Measurements from ENCODE around the gene NUTM2A. TPM values are rescaled to one million over a fixed set of nuclear protein-coding genes. Genes with fewer than 3 reads are reported as not detected.
A peak's percentile ranks its signal among the peaks of the same experiment; 100 is the strongest.
"Not testable (repeated sequence)": the region's sequence is repeated elsewhere in the genome, so short reads cannot be mapped to it uniquely, and the experiment has no call there.

The NUTM2A gene, protein sequence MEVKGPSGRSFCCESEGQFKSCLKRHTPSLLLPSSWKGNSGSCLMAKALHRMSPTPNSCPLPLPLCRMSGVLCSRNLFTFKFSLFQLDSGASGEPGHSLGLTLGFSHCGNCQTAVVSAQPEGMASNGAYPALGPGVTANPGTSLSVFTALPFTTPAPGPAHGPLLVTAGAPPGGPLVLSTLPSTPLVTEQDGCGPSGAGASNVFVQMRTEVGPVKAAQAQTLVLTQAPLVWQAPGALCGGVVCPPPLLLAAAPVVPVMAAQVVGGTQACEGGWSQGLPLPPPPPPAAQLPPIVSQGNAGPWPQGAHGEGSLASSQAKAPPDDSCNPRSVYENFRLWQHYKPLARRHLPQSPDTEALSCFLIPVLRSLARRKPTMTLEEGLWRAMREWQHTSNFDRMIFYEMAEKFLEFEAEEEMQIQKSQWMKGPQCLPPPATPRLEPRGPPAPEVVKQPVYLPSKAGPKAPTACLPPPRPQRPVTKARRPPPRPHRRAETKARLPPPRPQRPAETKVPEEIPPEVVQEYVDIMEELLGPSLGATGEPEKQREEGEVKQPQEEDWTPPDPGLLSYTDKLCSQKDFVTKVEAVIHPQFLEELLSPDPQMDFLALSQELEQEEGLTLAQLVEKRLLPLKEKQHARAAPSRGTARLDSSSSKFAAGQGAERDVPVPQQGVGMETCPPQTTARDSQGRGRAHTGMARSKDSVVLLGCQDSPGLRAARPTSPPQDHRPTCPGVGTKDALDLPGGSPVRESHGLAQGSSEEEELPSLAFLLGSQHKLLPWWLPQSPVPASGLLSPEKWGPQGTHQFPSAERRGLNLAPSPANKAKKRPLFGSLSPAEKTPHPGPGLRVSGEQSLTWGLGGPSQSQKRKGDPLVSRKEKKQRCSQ
- 0.17 and 0.24 TPM in 2 replicates for total RNA-seq (2014; rRNA removed; shearing (Covaris generic))

DNA sequence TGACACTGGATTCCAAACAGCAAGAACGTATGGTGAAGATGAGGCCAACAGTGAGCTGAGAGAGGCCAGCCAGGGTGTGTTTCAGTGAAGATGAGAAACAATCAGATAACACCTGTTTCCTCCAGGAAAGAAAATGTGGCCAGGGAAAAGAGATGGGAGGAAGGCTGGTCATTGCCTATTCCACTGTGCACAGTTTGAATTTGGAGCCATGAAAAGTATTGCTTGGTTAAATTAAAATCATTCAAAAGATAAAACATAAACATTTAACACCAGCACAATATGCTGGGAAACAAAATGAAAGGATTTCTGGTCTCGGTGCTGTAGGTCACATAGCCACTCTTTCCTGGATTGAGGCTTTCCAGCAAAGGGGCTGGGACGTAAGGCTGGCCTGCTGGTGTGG lies at the start of gene NUTM2A:
Gene NUTM2A, plus strand, starts transcription at position 301 of the 400 bp plus-strand sequence. CDS start 383 bp downstream, outside the sequence.
- not testable (repeated sequence) for DNase-seq (ENCODE audit: low read depth)

DNA sequence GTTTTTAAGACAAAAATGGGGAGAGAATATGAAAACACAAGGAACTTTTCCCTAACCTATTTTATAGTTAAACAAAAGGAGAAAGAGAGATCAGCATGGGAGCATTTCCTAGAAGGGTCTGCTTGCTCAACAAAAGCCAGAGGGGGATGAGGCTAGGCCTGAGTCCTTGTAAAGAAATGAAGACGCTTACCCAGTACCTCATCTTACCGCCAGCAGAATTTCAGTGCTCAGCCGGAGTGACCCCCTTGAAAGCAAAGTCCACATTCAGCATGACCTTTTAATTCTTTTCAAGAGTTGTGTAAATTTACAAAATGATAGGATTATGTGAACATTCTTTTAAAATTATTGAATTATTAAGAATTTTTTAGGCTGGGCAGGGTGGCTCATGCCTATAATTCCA lies 47.7 kb upstream of the NUTM2A start:
- DNase-seq (ENCODE audit: low read depth): not testable (repeated sequence)

DNA sequence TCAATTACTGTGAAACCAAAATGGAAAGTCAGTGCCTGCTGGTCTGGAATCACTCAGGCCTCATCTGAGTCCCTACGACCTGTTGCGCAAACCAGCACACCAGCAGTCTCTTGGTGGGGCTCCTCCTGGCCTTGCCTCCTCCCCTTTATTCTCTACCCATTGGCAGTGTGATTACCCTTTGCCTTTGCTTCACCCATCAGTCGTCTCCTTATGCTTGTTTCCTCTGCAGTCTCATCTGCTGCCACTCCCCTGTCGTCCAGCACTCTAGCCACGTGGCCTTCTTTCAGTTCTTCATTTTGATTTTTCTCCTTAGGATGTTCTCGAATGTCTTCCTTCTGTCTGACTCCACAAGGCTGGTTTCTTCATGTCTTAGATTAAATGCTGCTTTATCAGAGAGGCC lies 40.8 kb upstream of the NUTM2A start:
- DNase-seq (ENCODE audit: low read depth): not testable (repeated sequence)

DNA sequence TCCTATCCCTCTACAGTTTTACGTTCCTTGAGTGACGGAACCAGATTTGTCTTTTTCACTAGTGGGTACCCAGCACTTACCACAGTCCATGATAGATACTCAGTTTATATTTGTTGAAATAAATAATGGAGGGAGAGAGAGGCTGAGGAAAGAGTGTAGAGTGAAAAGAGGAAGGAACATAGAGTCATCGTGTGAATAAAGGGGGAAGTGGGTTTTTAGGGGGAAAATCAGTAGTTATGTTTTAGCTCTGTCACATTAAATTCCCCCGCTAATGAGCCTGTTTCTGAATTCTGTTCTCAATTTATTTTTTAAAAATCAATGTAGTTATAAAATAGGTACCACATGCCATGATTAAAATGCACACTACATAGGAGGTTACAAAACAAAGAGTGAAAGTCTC lies 39.2 kb upstream of the NUTM2A start:
- not testable (repeated sequence) for DNase-seq (ENCODE audit: low read depth)

DNA sequence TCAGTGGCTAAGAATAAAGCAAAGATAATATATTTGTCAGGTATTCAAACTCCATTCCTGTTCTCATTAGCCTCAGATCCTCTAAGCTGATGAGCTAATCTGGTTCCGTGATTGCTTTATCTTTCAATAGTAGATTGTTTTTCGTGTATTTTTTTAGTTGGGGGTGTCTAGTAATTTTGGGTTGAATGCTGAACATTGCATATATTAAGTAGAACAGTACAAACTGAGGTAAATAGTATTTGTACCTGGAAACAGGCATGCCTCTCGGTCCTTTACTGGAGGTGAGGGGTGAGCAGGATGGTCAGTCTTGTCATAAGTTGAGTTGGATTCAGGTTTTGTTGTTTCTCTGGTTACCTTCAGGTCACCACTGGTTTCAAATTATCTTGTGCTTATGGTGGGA lies 37.7 kb upstream of the NUTM2A start:
- not testable (repeated sequence) for DNase-seq (ENCODE audit: low read depth)

DNA sequence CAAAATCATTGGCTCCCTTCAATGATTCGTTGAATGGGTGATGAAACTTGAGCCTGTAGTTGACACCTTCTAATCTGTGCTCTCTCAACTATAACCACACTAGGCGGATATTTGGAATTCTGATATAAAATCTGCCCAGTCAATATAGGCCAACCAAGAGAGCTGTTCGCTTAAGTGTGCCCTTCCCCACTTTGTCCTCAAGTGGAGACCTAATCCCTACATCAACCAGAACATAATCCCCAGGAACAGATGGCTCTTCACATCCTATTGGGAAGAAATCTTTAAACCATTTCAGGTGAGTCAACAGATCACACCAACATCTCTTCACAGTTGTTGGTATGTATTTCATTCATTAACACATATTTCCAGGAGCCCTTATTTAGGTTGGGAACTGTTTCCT lies 33.4 kb upstream of the NUTM2A start:
- DNase-seq (ENCODE audit: low read depth): not testable (repeated sequence)

DNA sequence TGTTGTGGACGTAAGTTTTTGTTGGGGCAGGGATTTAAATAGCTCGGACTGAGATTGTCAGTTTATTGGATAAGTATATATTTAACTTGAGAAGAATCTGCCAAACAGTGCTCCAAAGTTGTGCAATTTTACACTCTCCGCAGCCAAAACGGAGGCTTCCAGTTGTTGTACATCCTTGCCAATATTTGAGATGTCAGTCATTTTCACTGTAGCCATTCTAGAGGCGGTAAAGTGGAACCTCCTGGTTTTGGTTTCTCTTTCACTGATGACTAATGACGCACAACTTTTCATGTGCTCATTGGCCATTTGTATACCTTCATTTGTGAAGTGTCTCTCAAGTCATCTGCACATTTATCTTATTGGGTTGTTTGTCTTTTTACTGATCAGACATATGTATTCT lies 24.3 kb upstream of the NUTM2A start:
- DNase-seq (ENCODE audit: low read depth): peak; percentile 71

DNA sequence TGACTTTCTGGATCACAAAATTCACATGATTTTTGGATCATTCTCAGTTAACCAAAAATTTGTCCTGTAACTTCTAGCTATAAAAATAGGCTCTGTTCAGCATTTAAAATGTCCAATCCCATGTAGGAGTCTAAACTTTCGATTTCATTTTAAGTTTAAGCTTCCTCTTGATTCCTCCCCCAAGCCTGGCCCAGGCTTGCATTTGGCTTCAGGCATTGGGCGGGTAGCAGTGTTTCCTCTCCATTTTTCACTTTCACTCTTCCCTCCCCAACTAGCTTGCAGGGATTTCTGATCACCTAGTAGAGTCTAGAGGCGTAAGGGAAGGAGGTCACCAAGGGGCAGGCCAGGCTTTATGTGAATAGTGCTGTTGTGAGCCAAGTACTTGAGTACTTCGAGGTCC lies 20.4 kb upstream of the NUTM2A start:
- DNase-seq (ENCODE audit: low read depth): not testable (repeated sequence)

DNA sequence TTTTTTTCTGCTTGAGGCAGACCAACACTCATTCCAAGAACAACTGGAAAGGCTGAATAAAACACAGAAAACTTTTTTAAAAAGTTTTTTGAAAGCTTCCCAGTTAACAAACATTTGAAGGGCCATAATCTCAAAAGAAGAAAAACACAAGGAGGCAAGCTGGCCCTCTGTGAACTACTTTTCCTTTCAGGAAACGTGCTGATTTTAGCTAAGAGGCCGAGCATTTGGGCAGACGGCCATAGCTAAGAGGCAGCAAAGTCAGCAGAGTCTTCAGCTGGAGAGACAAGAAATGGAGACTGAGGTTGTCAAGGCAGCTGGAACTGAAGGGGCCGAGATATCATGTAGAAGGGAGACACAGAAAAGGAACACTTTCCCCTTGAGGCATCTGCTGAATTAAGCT lies 18.3 kb upstream of the NUTM2A start:
- DNase-seq (ENCODE audit: low read depth): not testable (repeated sequence)

DNA sequence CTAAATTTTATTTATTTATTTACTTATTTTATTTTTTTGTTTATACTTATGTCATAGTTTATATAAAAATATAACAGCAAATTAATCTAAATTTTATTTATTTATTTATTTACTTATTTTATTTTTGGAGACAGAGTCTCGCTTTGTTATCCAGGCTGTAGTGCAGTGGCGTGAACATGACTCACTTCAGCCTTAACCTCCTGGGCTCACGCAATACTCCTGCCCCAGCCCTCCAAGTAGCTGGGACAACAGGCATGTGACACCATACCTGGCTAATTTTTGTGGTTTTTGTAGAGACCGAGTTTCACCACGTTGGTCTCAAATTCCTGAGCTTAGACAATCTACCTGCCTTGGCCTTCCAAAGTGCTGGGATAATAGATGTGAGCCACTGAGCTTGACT lies 14.9 kb upstream of the NUTM2A start:
- peak; percentile 17 for DNase-seq (ENCODE audit: low read depth)

DNA sequence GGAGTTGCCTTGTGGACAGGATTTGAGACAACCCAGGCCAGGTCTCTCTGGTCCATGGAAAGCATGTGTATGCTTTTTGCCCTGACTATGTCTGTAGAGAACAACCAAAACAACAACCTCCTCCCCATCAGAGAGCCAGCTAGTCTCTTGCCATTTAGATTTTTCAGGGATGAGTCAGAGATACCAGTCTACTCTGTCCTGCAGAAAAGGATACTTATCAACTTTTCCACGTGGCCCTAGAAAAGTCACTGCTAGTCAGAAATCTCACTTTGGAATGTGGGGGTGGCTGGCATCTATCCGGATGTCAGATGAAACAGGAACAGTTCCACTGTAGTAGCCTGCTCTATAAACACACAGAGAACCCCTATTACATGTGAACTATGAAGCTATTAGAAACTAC lies 13.4 kb upstream of the NUTM2A start:
- DNase-seq (ENCODE audit: low read depth): peak; percentile 5

DNA sequence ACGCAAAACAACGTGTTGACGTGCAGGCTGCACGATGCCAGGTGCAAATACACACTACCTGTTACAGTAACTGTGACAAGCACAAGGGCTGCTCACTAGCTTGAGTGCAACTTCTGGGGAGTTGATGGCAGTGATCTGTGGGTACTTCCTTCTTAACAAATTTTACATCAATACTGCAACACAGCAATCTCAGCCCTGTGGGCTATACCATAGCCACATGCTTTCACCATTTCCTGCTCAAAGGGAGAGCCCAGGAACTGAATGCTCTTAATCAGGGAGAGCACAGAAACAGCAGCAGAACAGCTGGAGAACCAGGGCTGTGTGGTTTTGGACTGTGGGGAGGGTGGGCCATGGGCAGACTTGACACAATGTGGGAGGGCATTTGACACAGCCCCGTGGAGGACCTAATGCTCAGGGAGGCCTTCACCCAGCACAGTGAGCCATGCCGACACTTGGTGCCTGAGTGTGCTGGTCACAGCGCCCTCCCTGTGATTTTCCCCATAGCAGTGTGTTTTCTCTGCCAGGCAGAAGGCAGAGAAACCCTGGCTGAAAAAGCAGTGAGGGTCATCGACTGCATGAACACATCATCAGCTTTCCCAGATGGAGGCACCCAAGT lies 12.0 kb upstream of the NUTM2A start:
- DNase-seq (ENCODE audit: low read depth): not testable (repeated sequence)

DNA sequence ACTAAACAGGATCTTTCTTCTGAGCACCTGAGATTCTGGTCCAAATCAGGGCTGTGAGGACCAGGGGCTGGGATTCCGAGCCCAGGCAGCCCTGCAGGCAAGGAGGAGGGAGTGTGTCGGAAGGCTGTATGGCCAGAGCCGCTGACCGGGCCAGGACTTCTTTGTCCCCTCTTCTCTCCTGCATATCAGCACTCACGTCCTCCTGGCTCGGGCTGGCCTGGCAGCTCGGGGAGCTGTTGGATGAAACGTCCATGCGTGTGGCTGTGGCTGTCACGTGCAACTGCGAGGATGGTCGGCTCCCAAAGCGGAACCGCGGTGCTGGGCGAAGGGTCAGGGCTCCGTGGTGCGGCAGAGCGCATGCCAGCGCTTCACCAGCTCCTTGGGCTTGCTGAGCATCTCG lies 11.4 kb upstream of the NUTM2A start:
- DNase-seq (ENCODE audit: low read depth): not testable (repeated sequence)

DNA sequence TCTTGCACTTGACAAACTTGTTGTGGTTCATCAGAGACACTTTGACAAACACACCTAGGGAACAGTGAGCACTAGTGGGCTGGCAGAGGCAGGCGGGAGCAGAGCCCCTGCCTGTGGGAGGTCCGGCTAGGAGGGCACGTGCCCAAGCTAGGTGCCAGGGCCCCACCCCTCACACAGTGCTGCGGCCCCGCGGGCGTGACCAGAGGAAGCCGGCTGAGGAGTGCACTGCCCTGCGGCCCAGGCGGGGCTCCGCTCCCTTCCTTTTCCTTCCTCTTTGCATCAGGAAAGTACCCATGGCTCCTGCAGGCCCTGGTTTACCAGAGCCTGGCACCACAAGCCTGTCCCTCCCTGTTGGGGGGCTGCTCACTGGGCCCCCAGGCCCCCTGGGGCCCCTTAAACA lies 9.1 kb upstream of the NUTM2A start:
- DNase-seq (ENCODE audit: low read depth): not testable (repeated sequence)

DNA sequence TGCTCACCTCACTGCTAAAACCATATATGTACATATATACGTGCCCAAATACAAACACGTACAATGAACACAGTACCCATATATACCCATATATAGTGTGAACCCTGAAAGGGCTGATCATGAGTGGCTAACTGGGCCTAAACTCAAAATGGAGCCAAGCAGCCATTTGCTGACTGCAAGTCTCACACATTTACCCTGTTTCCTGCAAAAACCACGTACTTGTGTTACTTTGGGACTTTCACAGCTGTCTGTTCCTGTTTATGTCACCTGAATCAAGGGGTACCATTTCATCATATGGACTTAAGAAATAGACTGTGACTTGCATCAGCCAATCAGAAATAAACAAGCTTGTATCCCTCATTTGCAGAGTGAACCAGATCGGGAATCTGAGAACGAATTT lies 5.9 kb upstream of the NUTM2A start:
- DNase-seq (ENCODE audit: low read depth): not testable (repeated sequence)

DNA sequence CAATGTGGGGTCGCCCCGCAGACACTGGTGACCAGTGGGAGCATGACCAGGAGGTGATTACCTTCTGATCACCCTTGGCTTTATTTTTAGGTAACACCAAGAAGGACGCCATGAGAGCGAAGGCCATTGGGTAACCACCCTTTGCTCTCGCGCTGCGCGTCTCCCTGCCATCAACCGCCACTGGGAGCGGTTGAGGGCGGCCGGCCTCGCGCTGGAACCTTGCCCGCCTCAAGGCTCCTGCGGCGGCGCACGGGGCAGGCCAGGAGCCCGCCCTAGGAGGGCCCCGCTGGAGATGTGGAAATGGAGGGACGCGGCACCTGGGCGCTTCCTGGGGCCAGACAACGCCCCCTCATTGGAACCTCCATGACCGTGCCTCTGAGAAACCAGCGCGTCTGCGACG lies 2.5 kb upstream of the NUTM2A start:
- DNase-seq (ENCODE audit: low read depth): not testable (repeated sequence)

DNA sequence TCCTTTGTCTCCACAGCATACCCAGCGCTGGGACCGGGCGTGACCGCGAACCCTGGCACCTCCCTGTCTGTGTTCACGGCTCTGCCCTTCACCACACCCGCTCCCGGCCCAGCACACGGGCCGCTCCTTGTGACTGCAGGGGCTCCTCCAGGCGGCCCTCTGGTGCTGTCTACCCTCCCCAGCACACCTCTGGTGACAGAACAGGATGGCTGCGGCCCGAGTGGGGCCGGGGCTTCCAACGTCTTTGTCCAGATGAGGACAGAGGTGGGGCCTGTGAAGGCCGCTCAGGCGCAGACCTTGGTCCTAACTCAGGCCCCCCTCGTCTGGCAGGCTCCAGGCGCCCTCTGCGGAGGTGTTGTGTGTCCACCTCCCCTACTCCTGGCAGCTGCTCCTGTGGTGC lies 3.0 kb downstream of the NUTM2A start:
- not testable (repeated sequence) for DNase-seq (ENCODE audit: low read depth)

DNA sequence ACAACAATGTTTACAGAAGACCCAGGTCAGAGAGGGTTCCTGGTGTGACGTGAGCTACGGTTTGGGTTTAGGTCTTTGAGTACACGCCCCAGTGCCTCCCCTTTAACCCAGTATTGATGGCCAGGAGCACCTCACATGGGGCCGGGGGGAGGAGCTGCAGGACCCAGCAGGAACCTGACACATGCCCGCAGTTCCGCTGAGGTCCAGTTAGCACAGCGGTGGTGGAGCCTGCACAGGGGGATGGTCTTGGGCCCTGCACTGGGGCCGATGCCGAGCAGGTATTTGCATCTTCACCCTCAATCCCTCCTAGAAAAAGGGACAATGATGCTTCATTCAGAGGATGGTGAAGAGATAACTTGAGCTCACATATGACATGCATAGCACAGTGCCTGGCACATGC lies 4.0 kb downstream of the NUTM2A start:
- DNase-seq (ENCODE audit: low read depth): not testable (repeated sequence)

DNA sequence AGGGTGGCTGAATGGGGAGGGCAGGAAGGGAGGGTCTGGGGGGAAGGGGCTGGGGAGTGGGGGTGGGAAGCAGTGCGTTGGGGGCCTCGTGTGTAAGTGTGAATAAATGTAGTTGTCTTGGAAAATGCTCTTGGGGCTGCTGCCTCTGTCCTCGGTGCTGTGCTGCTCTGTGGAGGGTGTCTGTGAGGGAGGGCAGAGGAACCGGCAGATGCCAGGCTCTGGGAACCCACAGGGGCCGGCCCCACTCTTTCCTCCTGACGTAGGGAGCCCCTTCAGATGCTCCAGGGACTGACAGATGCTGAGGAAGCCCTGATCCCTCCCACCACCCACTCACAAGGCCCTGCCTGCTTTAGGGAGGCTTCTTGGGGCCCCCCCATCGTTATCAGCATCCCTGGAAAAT lies 9.6 kb downstream of the NUTM2A start:
- DNase-seq (ENCODE audit: low read depth): not testable (repeated sequence)

DNA sequence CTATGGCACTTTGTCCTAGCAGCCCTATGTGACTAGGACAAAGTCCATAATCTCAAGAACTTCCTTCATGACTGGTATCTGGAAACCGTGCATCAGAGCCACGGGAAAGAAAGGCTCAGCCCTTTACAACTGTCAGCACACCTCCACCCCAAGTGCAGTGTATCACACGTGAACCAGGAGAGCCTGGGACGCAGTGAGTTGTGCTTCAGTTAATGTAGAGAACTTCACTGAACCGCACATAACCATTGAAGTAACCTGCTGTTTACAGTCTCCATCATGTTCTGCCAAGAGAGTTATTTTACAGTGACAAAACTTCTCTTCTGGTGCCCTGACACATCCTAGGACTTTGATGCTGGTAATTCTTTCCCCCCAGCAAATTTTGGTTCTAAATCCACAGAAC lies 12.0 kb downstream of the NUTM2A start:
- DNase-seq (ENCODE audit: low read depth): not testable (repeated sequence)

DNA sequence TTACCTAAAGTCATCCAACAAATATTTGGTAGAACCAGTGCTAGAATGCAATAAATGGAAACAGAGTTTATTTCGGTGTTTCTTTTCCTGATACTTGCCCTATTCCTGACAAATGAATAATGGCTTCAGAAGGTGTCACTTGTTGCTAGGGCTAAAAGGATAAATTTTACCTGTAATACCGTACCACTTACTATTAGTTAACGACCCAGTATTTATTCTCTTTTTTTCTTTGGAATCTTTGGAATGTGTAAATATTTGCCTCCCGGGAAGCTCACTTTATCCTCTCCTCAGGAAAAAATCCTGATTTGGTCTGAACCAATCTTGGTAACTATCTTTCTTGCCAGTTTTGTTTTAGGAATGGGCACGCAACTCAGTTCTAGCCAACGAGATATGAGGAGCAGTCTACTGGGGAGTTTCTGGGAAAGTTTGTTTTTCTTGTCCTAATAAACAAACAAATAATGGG lies 14.1 kb downstream of the NUTM2A start:
- DNase-seq (ENCODE audit: low read depth): not testable (repeated sequence)

DNA sequence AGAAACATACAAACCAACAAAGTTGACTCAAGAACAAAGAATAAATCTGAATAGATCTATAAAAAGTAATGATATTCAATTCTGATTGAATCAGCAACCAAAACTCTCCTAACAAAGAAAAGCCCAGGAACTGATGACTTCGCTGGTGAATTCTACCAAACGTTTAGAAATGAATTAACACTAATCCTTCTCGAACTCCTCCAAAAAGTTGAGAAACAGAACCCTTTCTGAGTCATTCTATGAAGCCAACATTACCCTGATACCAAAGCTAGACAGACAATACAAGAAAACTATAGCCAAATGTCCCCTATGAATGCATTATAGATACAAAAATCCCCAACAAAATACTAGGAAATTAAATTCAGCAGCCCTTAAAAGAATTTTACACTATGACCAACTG lies 16.9 kb downstream of the NUTM2A start:
- DNase-seq (ENCODE audit: low read depth): not testable (repeated sequence)
